ENCODE results near the gene CLEC4M.

DNA sequence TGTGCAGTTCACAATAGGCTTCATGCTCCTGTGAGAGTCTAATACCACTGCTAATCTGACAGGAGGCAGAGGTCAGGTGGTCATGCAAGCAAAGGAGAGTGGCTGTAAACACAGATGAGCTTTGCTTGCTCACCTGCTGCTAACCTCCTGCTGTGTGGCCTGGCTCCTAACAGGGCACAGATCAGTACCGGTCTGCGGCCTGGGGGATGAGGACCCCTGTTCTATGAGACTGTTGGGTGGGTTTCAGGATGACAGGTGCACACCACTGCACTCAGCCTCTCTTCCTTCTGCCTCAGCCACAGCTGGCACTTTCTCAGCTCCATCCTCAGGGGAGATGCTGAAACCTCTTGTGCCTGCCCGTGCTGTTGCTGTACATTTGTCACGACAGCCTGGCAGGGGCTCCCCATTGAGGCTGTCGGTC is 40.8 kb upstream of the CLEC4M start:
- TF ChIP-seq, protein P1, sequence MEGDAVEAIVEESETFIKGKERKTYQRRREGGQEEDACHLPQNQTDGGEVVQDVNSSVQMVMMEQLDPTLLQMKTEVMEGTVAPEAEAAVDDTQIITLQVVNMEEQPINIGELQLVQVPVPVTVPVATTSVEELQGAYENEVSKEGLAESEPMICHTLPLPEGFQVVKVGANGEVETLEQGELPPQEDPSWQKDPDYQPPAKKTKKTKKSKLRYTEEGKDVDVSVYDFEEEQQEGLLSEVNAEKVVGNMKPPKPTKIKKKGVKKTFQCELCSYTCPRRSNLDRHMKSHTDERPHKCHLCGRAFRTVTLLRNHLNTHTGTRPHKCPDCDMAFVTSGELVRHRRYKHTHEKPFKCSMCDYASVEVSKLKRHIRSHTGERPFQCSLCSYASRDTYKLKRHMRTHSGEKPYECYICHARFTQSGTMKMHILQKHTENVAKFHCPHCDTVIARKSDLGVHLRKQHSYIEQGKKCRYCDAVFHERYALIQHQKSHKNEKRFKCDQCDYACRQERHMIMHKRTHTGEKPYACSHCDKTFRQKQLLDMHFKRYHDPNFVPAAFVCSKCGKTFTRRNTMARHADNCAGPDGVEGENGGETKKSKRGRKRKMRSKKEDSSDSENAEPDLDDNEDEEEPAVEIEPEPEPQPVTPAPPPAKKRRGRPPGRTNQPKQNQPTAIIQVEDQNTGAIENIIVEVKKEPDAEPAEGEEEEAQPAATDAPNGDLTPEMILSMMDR (IDR thresholded peaks at IDR 0.05) = no peak
- no peak for TF ChIP-seq EZH2 (IDR thresholded peaks at IDR 0.05)

All from neural progenitor cell (in vitro differentiated cells).